ENCODE measurements around the gene HNRNPU.

Gene HNRNPU

GRCh38 chr1:244881552-244882280, 17.4 kb upstream of the HNRNPU start:
- ChIA-PET CTCF (interaction anchor here (2.0 kb wide), 1 partner anchor 161 kb away, joined by 5 read pairs; no protein-coding TSS in a partner anchor), POLR2A (no interaction called here)
- H3K27ac ChIP-seq (ENCODE audit: extremely low read depth, low read depth, low read length) = no peak overlapping the region
- no peaks in the 10 kb centered on the region for H3K36me3 ChIP-seq (ENCODE audit: control insufficient read depth in 2 of 2, insufficient read depth in 1 of 2, low read length in 2 of 2)
- TF ChIP-seq ZNF133 (tag by site-specific recombination; IDR thresholded peaks at IDR 0.05) = no peak
- H3K9me3 ChIP-seq (ENCODE audit: control insufficient read depth, insufficient read depth, low read depth, low read length) = no peaks in the 10 kb centered on the region
- no peak overlapping the region for H3K4me3 ChIP-seq (ENCODE audit: low read depth, low read length)
- H3K4me1 ChIP-seq (ENCODE audit: control insufficient read depth, insufficient read depth, low read length) = no peaks in the 10 kb centered on the region

- POLR2A ChIA-PET = interaction anchor here (0.6 to 1.0 kb wide), 3 partner anchors 14 to 140 kb away, joined by 3 read pairs; partner anchors contain the start of gene HNRNPU
- no peak for TF ChIP-seq ZBTB44 (tag by site-specific recombination; IDR thresholded peaks at IDR 0.05)
- no peak for TF ChIP-seq ZNF335 (tag by site-specific recombination; conservative IDR thresholded peaks at IDR 0.05)
- no peak for TF ChIP-seq GLIS1 (tag by site-specific recombination; IDR thresholded peaks at IDR 0.05)
- no peak for TF ChIP-seq ZNF37A (tag by site-specific recombination; IDR thresholded peaks at IDR 0.05)
- no peak for TF ChIP-seq ZNF76 (tag by site-specific recombination; IDR thresholded peaks at IDR 0.05; ENCODE audit: borderline replicate concordance, low read depth)
- TF ChIP-seq ZBTB7A (tag by site-specific recombination; IDR thresholded peaks at IDR 0.05; ENCODE audit: low read depth) = no peak
- no peak for TF ChIP-seq ZFP41 (tag by site-specific recombination; IDR thresholded peaks at IDR 0.05; ENCODE audit: borderline replicate concordance)
- no peak for TF ChIP-seq SCRT1 (tag by site-specific recombination; IDR thresholded peaks at IDR 0.05; ENCODE audit: borderline replicate concordance)
- no peak for TF ChIP-seq ZNF600 (tag by site-specific recombination; IDR thresholded peaks at IDR 0.05)
- no peak for TF ChIP-seq OVOL3 (tag by site-specific recombination; IDR thresholded peaks at IDR 0.05)
- no peak for TF ChIP-seq ZSCAN18 (tag by site-specific recombination; IDR thresholded peaks at IDR 0.05)
- no peak for TF ChIP-seq ZNF626 (tag by site-specific recombination; IDR thresholded peaks at IDR 0.05)
- TF ChIP-seq ZNF426 (tag by site-specific recombination; IDR thresholded peaks at IDR 0.05) = no peak
- TF ChIP-seq TSHZ1 (tag by site-specific recombination; IDR thresholded peaks at IDR 0.05; ENCODE audit: borderline replicate concordance) = no peak
- TF ChIP-seq WT1 (tag by site-specific recombination; IDR thresholded peaks at IDR 0.05) = no peak
- TF ChIP-seq ZNF677 (tag by site-specific recombination; IDR thresholded peaks at IDR 0.05) = no peak
- no peak for TF ChIP-seq SALL2 (tag by site-specific recombination; IDR thresholded peaks at IDR 0.05; ENCODE audit: borderline replicate concordance)
- no peak for TF ChIP-seq ZNF621 (tag by site-specific recombination; IDR thresholded peaks at IDR 0.05)
- no peak for TF ChIP-seq ZNF529 (tag by site-specific recombination; IDR thresholded peaks at IDR 0.05; ENCODE audit: insufficient replicate concordance)
- no peak for TF ChIP-seq ZNF221 (tag by site-specific recombination; IDR thresholded peaks at IDR 0.05; ENCODE audit: borderline replicate concordance)
- no peaks in the 10 kb centered on the region for H3K36me3 ChIP-seq (ENCODE audit: control insufficient read depth in 2 of 2, insufficient read depth in 1 of 2, low read length in 2 of 2)
- no peak overlapping the region for H3K4me3 ChIP-seq (ENCODE audit: low read depth, low read length)
- no peak overlapping the region for H3K27ac ChIP-seq (ENCODE audit: extremely low read depth, low read depth, low read length)
- CTCF ChIA-PET = interaction anchor here (0.6 kb wide), 1 partner anchor 655 kb away, joined by 3 read pairs; no protein-coding TSS in a partner anchor
- H3K4me1 ChIP-seq (ENCODE audit: control insufficient read depth, insufficient read depth, low read length) = peaks cover 11% of the 10 kb centered on the region
- H3K9me3 ChIP-seq (ENCODE audit: control insufficient read depth, insufficient read depth, low read depth, low read length) = no peaks in the 10 kb centered on the region
Observed at GRCh38 chr1:244878681-244879080, 14.3 kb upstream of the HNRNPU start.
